Thoracic aorta (tissue), 2 donors: ENCODE data around the gene WDR7. TPM values are rescaled to one million over a fixed set of nuclear protein-coding genes. Genes with fewer than 3 reads are reported as not detected.

ENCODE experiments used
- ATAC-seq: fragments of 150-250 bp; one replicate; pipeline ENCODE4 v1.8.0; 2017; ENCODE audit warnings: low read depth; ENCODE audit not compliant: insufficient number of reproducible peaks, low FRiP score
- DNase-seq: peaks from one replicate; pipeline ENCODE4 v3.0.0-alpha.2; 2020; ENCODE audit warnings: low spot score
- H3K27ac ChIP-seq, 2 donors: fragments of 200-600 bp; sonication (generic); 1 replicate in 1 of 2; 2 replicates in 1 of 2; pipeline ENCODE4 v1.5.1; 2016; ENCODE audit warnings: mild to moderate bottlenecking in 2 of 2, moderate library complexity in 2 of 2
- H3K27me3 ChIP-seq: fragments of 200-600 bp; sonication (generic); replicated peaks from 2 replicates; pipeline ENCODE4 v1.6.0; 2016; ENCODE audit warnings: mild to moderate bottlenecking; ENCODE audit not compliant: insufficient read depth
- H3K36me3 ChIP-seq: fragments of 200-600 bp; sonication (generic); one replicate; pipeline ENCODE4 v1.5.1; 2016
- H3K4me1 ChIP-seq, 2 donors: fragments of 200-600 bp; sonication (generic); 1 replicate in 1 of 2; 2 replicates in 1 of 2; pipeline versions ENCODE4 v1.5.1 to v1.6.0; 2016; ENCODE audit warnings: low read depth in 2 of 2, mild to moderate bottlenecking in 1 of 2; ENCODE audit not compliant: control insufficient read depth in 1 of 2
- H3K4me3 ChIP-seq: fragments of 200-600 bp; sonication (generic); 2 replicates; pipeline ENCODE4 v1.5.1; 2016; ENCODE audit warnings: mild to moderate bottlenecking
- H3K9me3 ChIP-seq: fragments of 200-600 bp; sonication (generic); 2 replicates; pipeline ENCODE4 v1.5.1; 2016
- total RNA-seq, 2 donors: library from RNA; depleted of rRNA; stranded (reverse); fragments of >200 nt; gene quantifications; one replicate each; pipeline versions ENCODE4 v1.1.0 to v1.2.3, GENCODE V29; 2016
- TF ChIP-seq, protein P1 (sequence below): fragments of 200-600 bp; sonication (generic); IDR thresholded peaks from one replicate; pipeline ENCODE4 v1.5.1; 2019; ENCODE audit warnings: antibody characterized with exemption

WDR7 gene
- total RNA-seq, 2 donors from 2014 or later: 33.2 to 73.1 TPM

DNA sequence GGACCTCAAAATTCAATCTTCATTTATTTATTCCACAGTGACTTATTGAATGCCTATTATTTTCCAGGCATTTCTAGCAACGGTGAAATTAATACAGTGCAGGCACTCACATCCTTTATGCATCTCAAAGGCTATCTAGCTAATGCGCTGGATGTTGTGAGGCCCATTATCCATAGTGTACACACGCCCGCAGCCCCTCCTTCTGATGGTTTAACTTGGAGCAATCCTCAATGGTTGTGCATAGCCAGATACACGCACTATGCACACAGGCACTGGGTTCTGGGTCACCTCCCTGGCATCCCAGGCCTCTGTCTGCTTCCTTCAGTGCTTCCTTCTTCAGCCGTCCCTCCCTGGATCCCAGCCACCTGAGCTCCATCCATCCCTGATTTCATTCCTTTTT is 387.2 kb downstream of the WDR7 start:
- no peaks in the 10 kb centered on the region for H3K36me3 ChIP-seq
- H3K4me3 ChIP-seq: no peak overlapping the region
- TF ChIP-seq, protein P1, sequence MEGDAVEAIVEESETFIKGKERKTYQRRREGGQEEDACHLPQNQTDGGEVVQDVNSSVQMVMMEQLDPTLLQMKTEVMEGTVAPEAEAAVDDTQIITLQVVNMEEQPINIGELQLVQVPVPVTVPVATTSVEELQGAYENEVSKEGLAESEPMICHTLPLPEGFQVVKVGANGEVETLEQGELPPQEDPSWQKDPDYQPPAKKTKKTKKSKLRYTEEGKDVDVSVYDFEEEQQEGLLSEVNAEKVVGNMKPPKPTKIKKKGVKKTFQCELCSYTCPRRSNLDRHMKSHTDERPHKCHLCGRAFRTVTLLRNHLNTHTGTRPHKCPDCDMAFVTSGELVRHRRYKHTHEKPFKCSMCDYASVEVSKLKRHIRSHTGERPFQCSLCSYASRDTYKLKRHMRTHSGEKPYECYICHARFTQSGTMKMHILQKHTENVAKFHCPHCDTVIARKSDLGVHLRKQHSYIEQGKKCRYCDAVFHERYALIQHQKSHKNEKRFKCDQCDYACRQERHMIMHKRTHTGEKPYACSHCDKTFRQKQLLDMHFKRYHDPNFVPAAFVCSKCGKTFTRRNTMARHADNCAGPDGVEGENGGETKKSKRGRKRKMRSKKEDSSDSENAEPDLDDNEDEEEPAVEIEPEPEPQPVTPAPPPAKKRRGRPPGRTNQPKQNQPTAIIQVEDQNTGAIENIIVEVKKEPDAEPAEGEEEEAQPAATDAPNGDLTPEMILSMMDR: no peak
- H3K27ac ChIP-seq: no peak overlapping the region
- no peaks in the 10 kb centered on the region for H3K9me3 ChIP-seq
- ATAC-seq: no peak
- H3K4me1 ChIP-seq: no peaks in the 10 kb centered on the region
- no peak for DNase-seq
- H3K27me3 ChIP-seq: no peaks in the 10 kb centered on the region

GRCh38 chr18:57040175-57040574 is 389.0 kb downstream of the WDR7 start:
- Histone ChIP-seq H3K36me3 (no peaks in the 10 kb centered on the region), H3K27ac (no peak overlapping the region), H3K9me3 (no peaks in the 10 kb centered on the region), H3K4me1 (no peaks in the 10 kb centered on the region), H3K27me3 (no peaks in the 10 kb centered on the region), H3K4me3 (no peak overlapping the region)
- TF ChIP-seq, protein P1: no peak
- ATAC-seq (no peak), DNase-seq (no peak)

DNA sequence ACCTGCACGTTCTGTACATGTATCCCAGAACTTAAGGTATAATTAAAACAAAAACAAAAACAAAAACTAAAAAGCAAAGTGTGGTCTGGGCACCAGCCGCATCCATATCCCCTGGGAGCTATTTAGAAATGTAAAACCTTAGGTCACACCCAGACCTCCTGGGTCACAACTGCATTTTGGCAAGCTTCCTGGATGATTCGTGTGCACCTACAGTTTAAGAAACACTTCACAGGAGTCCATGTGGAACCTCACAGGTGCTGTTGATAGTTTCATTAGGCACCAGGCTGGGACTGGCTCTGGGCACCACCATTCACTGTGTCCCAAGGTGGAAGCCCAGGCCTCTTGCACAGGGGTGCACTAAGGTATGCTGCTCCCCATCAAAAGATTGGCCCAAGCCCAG is 392.1 kb downstream of the WDR7 start:
- DNase-seq (no peak), ATAC-seq (no peak)
- Histone ChIP-seq H3K4me1 (no peaks in the 10 kb centered on the region), H3K9me3 (no peaks in the 10 kb centered on the region), H3K27ac (no peak overlapping the region), H3K27me3 (no peaks in the 10 kb centered on the region), H3K4me3 (no peak overlapping the region), H3K36me3 (no peaks in the 10 kb centered on the region)
- TF ChIP-seq, protein P1: no peak

DNA sequence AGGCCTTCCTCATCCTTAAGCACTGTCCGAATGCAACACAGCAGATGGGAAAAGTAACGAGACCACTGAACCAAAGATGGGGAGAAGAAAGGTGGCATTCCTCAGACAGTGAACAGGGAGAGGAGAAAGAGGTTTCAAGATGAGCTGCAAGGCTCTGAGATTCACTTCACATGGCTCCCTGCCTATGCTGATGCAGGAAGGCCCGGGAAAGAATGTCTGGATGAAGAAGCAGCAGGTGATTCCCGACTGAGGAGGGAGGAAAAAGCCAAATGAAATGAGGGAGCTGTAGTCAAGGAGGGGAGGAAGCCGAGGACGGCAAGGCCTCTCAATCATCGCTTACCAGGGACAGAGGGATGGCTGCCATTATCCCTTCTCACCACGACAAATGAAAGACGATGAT is 397.2 kb downstream of the WDR7 start:
- no peak for ATAC-seq
- TF ChIP-seq, protein P1: no peak
- H3K9me3 ChIP-seq: no peaks in the 10 kb centered on the region
- DNase-seq: no peak
- no peak overlapping the region for H3K27ac ChIP-seq
- H3K27me3 ChIP-seq: no peaks in the 10 kb centered on the region
- no peak overlapping the region for H3K4me3 ChIP-seq
- no peaks in the 10 kb centered on the region for H3K36me3 ChIP-seq
- no peaks in the 10 kb centered on the region for H3K4me1 ChIP-seq

GRCh38 chr18:57048859-57049258 is 397.7 kb downstream of the WDR7 start:
- no peaks in the 10 kb centered on the region for H3K9me3 ChIP-seq
- no peak overlapping the region for H3K27ac ChIP-seq
- no peaks in the 10 kb centered on the region for H3K27me3 ChIP-seq
- no peak overlapping the region for H3K4me3 ChIP-seq
- TF ChIP-seq, protein P1: no peak
- DNase-seq (no peak), ATAC-seq (no peak)
- H3K36me3 ChIP-seq: no peaks in the 10 kb centered on the region
- no peaks in the 10 kb centered on the region for H3K4me1 ChIP-seq
